ENCODE measurements around the gene GAPVD1. TPM values are rescaled to one million over a fixed set of nuclear protein-coding genes. Genes with fewer than 3 reads are reported as not detected.
"Not testable (repeated sequence)": the region's sequence is repeated elsewhere in the genome, so short reads cannot be mapped to it uniquely, and the experiment has no call there.

Gene GAPVD1
- total RNA-seq, result 10 to 100 TPM; 44.4 to 48.4 TPM
- polyA plus RNA-seq (2013, experiment 1 of 2), result 20.2 TPM
- 24.2 TPM for polyA plus RNA-seq (2013, experiment 2 of 2)
- long read RNA-seq, experiment 1, partial matches to known transcripts, result 2 of 4 reads
- long read RNA-seq, experiment 1, other reads (novel, unspliced or antisense), result 2 of 4 reads
- long read RNA-seq, experiment 2, full-length matches to known transcripts, result 3 of 49 reads
- long read RNA-seq, experiment 2, partial matches to known transcripts, result 10 of 49 reads
- long read RNA-seq, experiment 2, other reads (novel, unspliced or antisense), result 36 of 49 reads
- long read RNA-seq, experiment 3, full-length matches to known transcripts, result 17 of 235 reads
- long read RNA-seq, experiment 3, partial matches to known transcripts, result 101 of 235 reads
- long read RNA-seq, experiment 3, other reads (novel, unspliced or antisense), result 117 of 235 reads
- long read RNA-seq, experiment 4, result 0 reads

GRCh38 chr9:125261501-125262293, at the start of gene GAPVD1:
TSS of gene GAPVD1 (plus strand) at chr9:125261826. CDS start at chr9:125298922, 37,096 bp downstream.
- 3 to 5% methylated on average over 6 to 72 of the region's 72 CpGs for WGBS, 2 experiments (ENCODE audit: insufficient coverage in 1 of 2, insufficient read length in 1 of 2)
- H3K4me3 Mint-ChIP-seq, result peak within 1 kb of the TSS; percentile 98
- H3K27ac ChIP-seq (ENCODE audit: low read depth, low read length), result no peak within 1 kb of the TSS

GRCh38 chr9:125214186-125214585, 47.4 kb upstream of the GAPVD1 start:
- Histone ChIP-seq H3K36me3 (ENCODE audit: control insufficient read depth, insufficient read depth, low read length) (peaks cover 55% of the 10 kb centered on the region), H3K9me3 (ENCODE audit: control insufficient read depth, low read length) (no peaks in the 10 kb centered on the region), H3K9ac (ENCODE audit: extremely low read depth, low read length, poor library complexity, severe bottlenecking) (no peak overlapping the region), H3K4me3 (ENCODE audit: low read length) (no peak overlapping the region), H3K27ac (ENCODE audit: low read depth, low read length) (no peak overlapping the region), H3K27me3 (ENCODE audit: control insufficient read depth, insufficient read depth, low read length, poor library complexity, severe bottlenecking) (no peaks in the 10 kb centered on the region), H3K4me1 (ENCODE audit: control insufficient read depth, insufficient read depth, low read length) (no peaks in the 10 kb centered on the region)
- Mint-ChIP-seq H3K36me3 (ENCODE audit: low read depth) (peaks cover 40% of the 10 kb centered on the region), H3K9me3 (no peaks in the 10 kb centered on the region), H3K27ac (no peak overlapping the region), H3K27me3 (ENCODE audit: insufficient read depth) (no peaks in the 10 kb centered on the region), H3K4me3 (no peak overlapping the region), H3K4me1 (no peaks in the 10 kb centered on the region)
- DNase-seq, result no peak
- WGBS, 2 experiments (ENCODE audit: insufficient coverage in 1 of 2, insufficient read length in 1 of 2), result 90 to 92% methylated on average over 5 of the region's 5 CpGs
- no peak for TF ChIP-seq CTCF (conservative IDR thresholded peaks at IDR 0.05)

More at GRCh38 chr9:125261501-125262293, at the start of gene GAPVD1:
- TF ChIP-seq CTCF (conservative IDR thresholded peaks at IDR 0.05), result peak; percentile 59
- Histone ChIP-seq H3K9ac (ENCODE audit: extremely low read depth, low read length, poor library complexity, severe bottlenecking) (peak within 1 kb of the TSS; percentile 62), H3K27me3 (ENCODE audit: control insufficient read depth, insufficient read depth, low read length, poor library complexity, severe bottlenecking) (no peaks in the 10 kb centered on the region), H3K36me3 (ENCODE audit: control insufficient read depth, insufficient read depth, low read length) (peaks cover 16% of the 10 kb centered on the region), H3K4me1 (ENCODE audit: control insufficient read depth, insufficient read depth, low read length) (peaks cover 3% of the 10 kb centered on the region), H3K9me3 (ENCODE audit: control insufficient read depth, low read length) (no peaks in the 10 kb centered on the region), H3K4me3 (ENCODE audit: low read length) (peak within 1 kb of the TSS; percentile 95)
- H3K36me3 Mint-ChIP-seq (ENCODE audit: low read depth), result peaks cover 12% of the 10 kb centered on the region
- peaks cover 8% of the 10 kb centered on the region for H3K4me1 Mint-ChIP-seq
- H3K9me3 Mint-ChIP-seq, result peaks cover 3% of the 10 kb centered on the region
- no peaks in the 10 kb centered on the region for H3K27me3 Mint-ChIP-seq (ENCODE audit: insufficient read depth)
- peak; percentile 97 for DNase-seq
- H3K27ac Mint-ChIP-seq, result peak within 1 kb of the TSS; percentile 90

- Histone ChIP-seq H3K27ac (ENCODE audit: low read depth, low read length) (no peak overlapping the region), H3K27me3 (ENCODE audit: control insufficient read depth, insufficient read depth, low read length, poor library complexity, severe bottlenecking) (no peaks in the 10 kb centered on the region), H3K9me3 (ENCODE audit: control insufficient read depth, low read length) (peaks cover 4% of the 10 kb centered on the region), H3K36me3 (ENCODE audit: control insufficient read depth, insufficient read depth, low read length) (peaks cover 51% of the 10 kb centered on the region), H3K4me1 (ENCODE audit: control insufficient read depth, insufficient read depth, low read length) (no peaks in the 10 kb centered on the region), H3K4me3 (ENCODE audit: low read length) (no peak overlapping the region), H3K9ac (ENCODE audit: extremely low read depth, low read length, poor library complexity, severe bottlenecking) (no peak overlapping the region)
- TF ChIP-seq CTCF (conservative IDR thresholded peaks at IDR 0.05), result no peak
- Mint-ChIP-seq H3K4me3 (no peak overlapping the region), H3K4me1 (no peaks in the 10 kb centered on the region), H3K27ac (no peak overlapping the region), H3K9me3 (no peaks in the 10 kb centered on the region), H3K27me3 (ENCODE audit: insufficient read depth) (no peaks in the 10 kb centered on the region), H3K36me3 (ENCODE audit: low read depth) (peaks cover 47% of the 10 kb centered on the region)
- no peak for DNase-seq
- WGBS, 2 experiments (ENCODE audit: insufficient coverage in 1 of 2, insufficient read length in 1 of 2), result 90 to 95% methylated on average over 3 of the region's 3 CpGs
These were observed 43.0 kb upstream of the GAPVD1 start for GRCh38 chr9:125218621-125219020.

GRCh38 chr9:125224858-125225257, 36.8 kb upstream of the GAPVD1 start:
- H3K4me3 Mint-ChIP-seq; H3K4me3 ChIP-seq (ENCODE audit: low read length); H3K9ac ChIP-seq (ENCODE audit: extremely low read depth, low read length, poor library complexity, severe bottlenecking); H3K4me1 Mint-ChIP-seq; H3K4me1 ChIP-seq (ENCODE audit: control insufficient read depth, insufficient read depth, low read length); H3K27me3 ChIP-seq (ENCODE audit: control insufficient read depth, insufficient read depth, low read length, poor library complexity, severe bottlenecking); H3K27ac Mint-ChIP-seq; H3K27me3 Mint-ChIP-seq (ENCODE audit: insufficient read depth); H3K27ac ChIP-seq (ENCODE audit: low read depth, low read length); H3K9me3 ChIP-seq (ENCODE audit: control insufficient read depth, low read length); H3K9me3 Mint-ChIP-seq; DNase-seq: not testable (repeated sequence)
- peaks cover 37% of the 10 kb centered on the region for H3K36me3 ChIP-seq (ENCODE audit: control insufficient read depth, insufficient read depth, low read length)
- peaks cover 32% of the 10 kb centered on the region for H3K36me3 Mint-ChIP-seq (ENCODE audit: low read depth)
